Hepatocyte (in vitro differentiated cells): ENCODE results near the gene ICAM1.

Experiments
- EZH2 ChIP-seq: fragments of 200-600 bp; sonication (generic); IDR thresholded peaks from 2 replicates; pipeline ENCODE4 v1.6.1; 2016; ENCODE audit warnings: antibody characterized with exemption, mild to moderate bottlenecking, borderline replicate concordance
- EZH2phosphoT487 ChIP-seq: fragments of 200-600 bp; sonication (generic); IDR thresholded peaks from one replicate; pipeline ENCODE4 v1.6.1; 2018; ENCODE audit warnings: antibody characterized with exemption, mild to moderate bottlenecking, low read depth, moderate library complexity; ENCODE audit not compliant: unreplicated experiment, severe bottlenecking
- TF ChIP-seq, protein P1 (sequence below): fragments of 200-600 bp; sonication (generic); IDR thresholded peaks from 2 replicates; pipeline ENCODE4 v1.5.1; 2016; ENCODE audit warnings: antibody characterized with exemption, mild to moderate bottlenecking; ENCODE audit not compliant: poor library complexity

DNA sequence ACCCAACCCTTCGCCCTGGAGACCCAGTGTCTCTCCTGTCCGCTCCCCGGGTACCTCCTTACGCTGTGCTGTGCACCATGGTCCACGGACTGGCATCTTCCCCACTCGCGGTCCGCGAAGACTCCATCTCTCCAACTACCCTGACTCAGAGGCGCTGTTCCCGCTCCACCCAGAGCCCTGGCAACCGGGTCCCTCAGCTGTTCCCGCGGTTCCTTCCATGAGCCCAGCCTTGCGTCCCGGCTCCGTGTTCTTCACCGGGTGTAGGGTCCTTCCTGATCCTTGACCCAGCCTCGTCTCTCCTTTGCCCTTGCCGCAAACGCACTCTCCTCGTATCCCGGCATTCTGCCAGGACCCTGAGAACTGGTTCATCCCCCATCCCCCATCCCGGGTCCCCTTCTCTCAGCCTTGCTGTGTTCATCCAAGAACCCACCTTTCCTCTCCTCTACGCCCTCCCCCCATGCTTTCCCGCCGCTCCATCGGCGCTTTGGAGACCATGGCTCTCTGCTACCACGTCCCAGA lies 19.5 kb downstream of the ICAM1 start:
- TF ChIP-seq, protein P1, sequence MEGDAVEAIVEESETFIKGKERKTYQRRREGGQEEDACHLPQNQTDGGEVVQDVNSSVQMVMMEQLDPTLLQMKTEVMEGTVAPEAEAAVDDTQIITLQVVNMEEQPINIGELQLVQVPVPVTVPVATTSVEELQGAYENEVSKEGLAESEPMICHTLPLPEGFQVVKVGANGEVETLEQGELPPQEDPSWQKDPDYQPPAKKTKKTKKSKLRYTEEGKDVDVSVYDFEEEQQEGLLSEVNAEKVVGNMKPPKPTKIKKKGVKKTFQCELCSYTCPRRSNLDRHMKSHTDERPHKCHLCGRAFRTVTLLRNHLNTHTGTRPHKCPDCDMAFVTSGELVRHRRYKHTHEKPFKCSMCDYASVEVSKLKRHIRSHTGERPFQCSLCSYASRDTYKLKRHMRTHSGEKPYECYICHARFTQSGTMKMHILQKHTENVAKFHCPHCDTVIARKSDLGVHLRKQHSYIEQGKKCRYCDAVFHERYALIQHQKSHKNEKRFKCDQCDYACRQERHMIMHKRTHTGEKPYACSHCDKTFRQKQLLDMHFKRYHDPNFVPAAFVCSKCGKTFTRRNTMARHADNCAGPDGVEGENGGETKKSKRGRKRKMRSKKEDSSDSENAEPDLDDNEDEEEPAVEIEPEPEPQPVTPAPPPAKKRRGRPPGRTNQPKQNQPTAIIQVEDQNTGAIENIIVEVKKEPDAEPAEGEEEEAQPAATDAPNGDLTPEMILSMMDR, result no peak
- peak; percentile 42 for TF ChIP-seq EZH2
- no peak for TF ChIP-seq EZH2phosphoT487
